Astrocyte (in vitro differentiated cells and primary cell): Measurements from ENCODE around the gene LMO7.

Experiments
- EZH2 ChIP-seq: IDR thresholded peaks from 2 replicates; pipeline ENCODE4 v1.6.1; 2012; ENCODE audit warnings: mild to moderate bottlenecking, low read length, inconsistent platforms; ENCODE audit not compliant: insufficient read depth
- TF ChIP-seq, protein P1 (sequence below): IDR thresholded peaks from 2 replicates; pipeline ENCODE4 v1.5.1; 2011; ENCODE audit warnings: low read depth, mild to moderate bottlenecking, inconsistent platforms, low read length, moderate library complexity; ENCODE audit not compliant: insufficient read depth

DNA sequence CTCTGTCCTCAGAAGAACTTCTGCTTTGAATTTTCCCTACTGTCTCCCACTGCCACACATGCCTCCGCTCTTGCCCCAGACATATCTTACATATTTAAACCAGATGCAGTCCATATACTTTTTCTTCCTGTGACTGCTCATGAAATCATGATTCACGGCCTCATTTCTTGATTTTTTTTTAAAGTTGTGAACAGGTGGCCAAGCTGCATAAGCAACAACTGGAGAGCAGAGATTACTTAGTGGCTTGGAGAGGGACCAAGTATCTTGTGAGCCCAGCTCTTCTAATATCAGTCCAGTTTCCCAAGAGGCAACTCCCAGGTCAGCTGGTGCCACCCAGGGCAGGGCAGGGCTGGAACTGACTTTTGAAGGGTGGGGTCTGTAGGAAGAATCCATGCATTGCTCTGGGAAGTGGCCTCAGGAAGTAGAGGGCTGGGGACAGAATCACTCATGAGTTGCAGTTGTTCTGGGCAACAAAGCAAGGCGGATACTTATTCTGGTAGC, 152.4 kb downstream of the LMO7 start:
- TF ChIP-seq, protein P1, sequence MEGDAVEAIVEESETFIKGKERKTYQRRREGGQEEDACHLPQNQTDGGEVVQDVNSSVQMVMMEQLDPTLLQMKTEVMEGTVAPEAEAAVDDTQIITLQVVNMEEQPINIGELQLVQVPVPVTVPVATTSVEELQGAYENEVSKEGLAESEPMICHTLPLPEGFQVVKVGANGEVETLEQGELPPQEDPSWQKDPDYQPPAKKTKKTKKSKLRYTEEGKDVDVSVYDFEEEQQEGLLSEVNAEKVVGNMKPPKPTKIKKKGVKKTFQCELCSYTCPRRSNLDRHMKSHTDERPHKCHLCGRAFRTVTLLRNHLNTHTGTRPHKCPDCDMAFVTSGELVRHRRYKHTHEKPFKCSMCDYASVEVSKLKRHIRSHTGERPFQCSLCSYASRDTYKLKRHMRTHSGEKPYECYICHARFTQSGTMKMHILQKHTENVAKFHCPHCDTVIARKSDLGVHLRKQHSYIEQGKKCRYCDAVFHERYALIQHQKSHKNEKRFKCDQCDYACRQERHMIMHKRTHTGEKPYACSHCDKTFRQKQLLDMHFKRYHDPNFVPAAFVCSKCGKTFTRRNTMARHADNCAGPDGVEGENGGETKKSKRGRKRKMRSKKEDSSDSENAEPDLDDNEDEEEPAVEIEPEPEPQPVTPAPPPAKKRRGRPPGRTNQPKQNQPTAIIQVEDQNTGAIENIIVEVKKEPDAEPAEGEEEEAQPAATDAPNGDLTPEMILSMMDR = no peak
- TF ChIP-seq EZH2 = no peak
